ENCODE results near the gene LHFPL2. TPM values are rescaled to one million over a fixed set of nuclear protein-coding genes. Genes with fewer than 3 reads are reported as not detected.

Gene LHFPL2
- total RNA-seq, 1 donor from 2014 or later: 42.1 TPM

- Mint-ChIP-seq H3K27ac (peak overlapping the region; percentile 95), H3K27me3 (ENCODE audit: low read depth) (no peaks in the 10 kb centered on the region), H3K9me3 (no peaks in the 10 kb centered on the region), H3K36me3 (no peaks in the 10 kb centered on the region), H3K4me3 (no peak overlapping the region), H3K4me1 (peaks cover 93% of the 10 kb centered on the region)
- no peak for DNase-seq (ENCODE audit: low spot score in 2 of 2, unreplicated experiment in 2 of 2)
- TF ChIP-seq, protein P1, sequence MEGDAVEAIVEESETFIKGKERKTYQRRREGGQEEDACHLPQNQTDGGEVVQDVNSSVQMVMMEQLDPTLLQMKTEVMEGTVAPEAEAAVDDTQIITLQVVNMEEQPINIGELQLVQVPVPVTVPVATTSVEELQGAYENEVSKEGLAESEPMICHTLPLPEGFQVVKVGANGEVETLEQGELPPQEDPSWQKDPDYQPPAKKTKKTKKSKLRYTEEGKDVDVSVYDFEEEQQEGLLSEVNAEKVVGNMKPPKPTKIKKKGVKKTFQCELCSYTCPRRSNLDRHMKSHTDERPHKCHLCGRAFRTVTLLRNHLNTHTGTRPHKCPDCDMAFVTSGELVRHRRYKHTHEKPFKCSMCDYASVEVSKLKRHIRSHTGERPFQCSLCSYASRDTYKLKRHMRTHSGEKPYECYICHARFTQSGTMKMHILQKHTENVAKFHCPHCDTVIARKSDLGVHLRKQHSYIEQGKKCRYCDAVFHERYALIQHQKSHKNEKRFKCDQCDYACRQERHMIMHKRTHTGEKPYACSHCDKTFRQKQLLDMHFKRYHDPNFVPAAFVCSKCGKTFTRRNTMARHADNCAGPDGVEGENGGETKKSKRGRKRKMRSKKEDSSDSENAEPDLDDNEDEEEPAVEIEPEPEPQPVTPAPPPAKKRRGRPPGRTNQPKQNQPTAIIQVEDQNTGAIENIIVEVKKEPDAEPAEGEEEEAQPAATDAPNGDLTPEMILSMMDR (IDR thresholded peaks at IDR 0.05; ENCODE audit: unreplicated experiment): no peak
Measured at GRCh38 chr5:78505860-78506259, 142.7 kb downstream of the LHFPL2 start.

GRCh38 chr5:78504704-78505677 is 143.6 kb downstream of the LHFPL2 start:
- H3K9me3 Mint-ChIP-seq: no peaks in the 10 kb centered on the region
- no peaks in the 10 kb centered on the region for H3K36me3 Mint-ChIP-seq
- H3K27ac Mint-ChIP-seq: peak overlapping the region; percentile 95
- H3K27me3 Mint-ChIP-seq (ENCODE audit: low read depth): no peaks in the 10 kb centered on the region
- peaks cover 94% of the 10 kb centered on the region for H3K4me1 Mint-ChIP-seq
- H3K4me3 Mint-ChIP-seq: peak overlapping the region; percentile 35
- peak; percentile 37 to 68 for DNase-seq (ENCODE audit: low spot score in 2 of 2, unreplicated experiment in 2 of 2)
- TF ChIP-seq, protein P1 (IDR thresholded peaks at IDR 0.05; ENCODE audit: unreplicated experiment): no peak

DNA sequence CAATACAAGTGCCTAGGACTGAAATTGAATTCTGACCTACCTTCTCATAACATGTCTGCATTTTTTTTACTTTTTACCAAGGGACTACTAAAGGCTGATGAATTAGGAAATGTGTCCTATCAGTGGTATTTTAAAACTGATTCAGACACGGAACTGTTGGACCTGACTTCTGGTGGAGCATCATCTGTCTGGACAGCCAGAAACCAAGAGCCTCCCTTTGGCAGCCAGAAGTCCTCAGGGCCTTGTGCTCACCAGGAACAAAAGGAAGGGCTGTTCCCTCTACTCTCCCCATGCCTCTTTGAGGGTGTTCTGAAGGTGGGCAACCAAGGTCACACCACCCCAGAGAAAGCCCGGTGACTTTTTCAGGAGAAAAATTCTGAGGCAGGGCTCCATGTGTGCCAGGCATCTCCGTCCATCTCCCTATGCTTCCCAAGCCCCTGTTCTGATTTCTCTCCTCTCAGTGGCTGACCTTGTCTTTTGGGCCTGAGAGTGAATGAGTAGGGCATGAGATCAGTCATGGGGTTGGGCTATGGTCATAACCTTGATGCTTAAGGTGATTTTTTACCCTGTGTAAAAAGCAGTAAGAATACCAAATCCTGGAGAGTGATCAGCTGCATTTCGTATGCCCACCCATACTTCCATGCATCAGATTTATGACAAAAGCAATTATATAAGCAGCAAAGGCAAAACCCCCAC is 144.5 kb downstream of the LHFPL2 start:
- Mint-ChIP-seq H3K4me3 (no peak overlapping the region), H3K4me1 (peaks cover 96% of the 10 kb centered on the region), H3K27ac (peak overlapping the region; percentile 95), H3K9me3 (no peaks in the 10 kb centered on the region), H3K27me3 (ENCODE audit: low read depth) (no peaks in the 10 kb centered on the region), H3K36me3 (no peaks in the 10 kb centered on the region)
- no peak for DNase-seq (ENCODE audit: low spot score in 2 of 2, unreplicated experiment in 2 of 2)
- TF ChIP-seq, protein P1 (IDR thresholded peaks at IDR 0.05; ENCODE audit: unreplicated experiment): no peak

DNA sequence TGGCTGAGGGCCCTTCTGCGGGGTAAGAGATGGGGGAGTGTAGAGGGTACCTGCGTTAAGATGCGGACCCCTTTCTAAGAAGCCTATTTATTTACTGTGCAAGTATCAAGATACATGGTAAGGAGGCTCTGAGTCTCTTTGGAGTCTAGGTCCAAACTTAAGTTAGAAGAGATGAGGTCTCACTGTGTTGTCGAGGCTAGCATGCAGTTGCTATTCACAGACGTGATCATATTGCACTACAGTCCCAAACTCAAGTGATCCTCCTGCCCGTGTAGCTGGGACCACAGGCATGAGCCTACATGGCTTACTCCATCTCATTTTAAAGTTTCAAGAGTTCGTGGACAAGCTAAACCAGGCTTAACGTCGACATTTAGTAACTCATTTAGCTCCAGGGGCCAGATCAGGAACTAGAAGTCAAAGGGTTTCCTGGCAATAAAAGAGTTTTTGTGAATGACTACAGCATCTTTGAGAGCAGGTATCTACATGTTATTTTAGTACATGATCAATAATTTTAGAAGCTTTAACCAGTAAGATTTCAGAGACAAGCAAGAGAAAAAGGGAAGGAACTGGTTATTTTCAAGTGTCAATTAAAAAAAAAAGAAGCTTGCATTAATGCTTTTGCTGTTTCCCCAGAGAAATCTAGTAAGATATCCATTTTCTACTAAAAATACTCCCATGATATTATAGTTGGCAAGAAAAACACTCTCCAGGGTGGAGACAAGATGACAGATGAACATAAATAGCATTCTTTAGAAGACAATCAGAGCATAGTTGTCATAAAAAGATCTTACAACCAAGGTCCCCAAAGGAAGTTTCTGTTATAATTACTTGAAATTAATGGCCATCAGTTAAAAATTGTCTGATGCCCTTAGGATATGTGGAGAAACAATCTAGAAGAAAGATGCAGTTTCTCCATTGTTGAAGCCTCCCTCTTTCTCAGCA is 146.9 kb downstream of the LHFPL2 start:
- Mint-ChIP-seq H3K9me3 (no peaks in the 10 kb centered on the region), H3K36me3 (no peaks in the 10 kb centered on the region), H3K27me3 (ENCODE audit: low read depth) (no peaks in the 10 kb centered on the region), H3K4me3 (no peak overlapping the region), H3K4me1 (peaks cover 88% of the 10 kb centered on the region), H3K27ac (peak overlapping the region; percentile 75)
- no peak for DNase-seq (ENCODE audit: low spot score in 2 of 2, unreplicated experiment in 2 of 2)
- TF ChIP-seq, protein P1 (IDR thresholded peaks at IDR 0.05; ENCODE audit: unreplicated experiment): no peak

- no peak overlapping the region for H3K27ac Mint-ChIP-seq
- peaks cover 84% of the 10 kb centered on the region for H3K4me1 Mint-ChIP-seq
- no peaks in the 10 kb centered on the region for H3K27me3 Mint-ChIP-seq (ENCODE audit: low read depth)
- no peak overlapping the region for H3K4me3 Mint-ChIP-seq
- no peaks in the 10 kb centered on the region for H3K9me3 Mint-ChIP-seq
- H3K36me3 Mint-ChIP-seq: no peaks in the 10 kb centered on the region
- no peak for DNase-seq (ENCODE audit: low spot score in 2 of 2, unreplicated experiment in 2 of 2)
- TF ChIP-seq, protein P1 (IDR thresholded peaks at IDR 0.05; ENCODE audit: unreplicated experiment): no peak
Measured at GRCh38 chr5:78500871-78501270, 147.7 kb downstream of the LHFPL2 start.

Measured in mesothelial cell of epicardium (in vitro differentiated cells).